Neural progenitor cell (in vitro differentiated cells): ENCODE data around the gene C5AR1.

Source experiments
- EZH2 ChIP-seq: fragments of 200-600 bp; sonication (generic); IDR thresholded peaks from 2 replicates; pipeline ENCODE4 v1.6.1; 2017; ENCODE audit warnings: antibody characterized with exemption, mild to moderate bottlenecking, moderate library complexity
- EZH2phosphoT487 ChIP-seq: fragments of 200-600 bp; sonication (generic); IDR thresholded peaks from 2 replicates; pipeline ENCODE4 v1.6.1; 2017; ENCODE audit warnings: antibody characterized with exemption
- TF ChIP-seq, protein P1 (sequence below): fragments of 200-600 bp; sonication (generic); IDR thresholded peaks from 2 replicates; pipeline ENCODE4 v1.5.1; 2017; ENCODE audit warnings: antibody characterized with exemption, mild to moderate bottlenecking

DNA sequence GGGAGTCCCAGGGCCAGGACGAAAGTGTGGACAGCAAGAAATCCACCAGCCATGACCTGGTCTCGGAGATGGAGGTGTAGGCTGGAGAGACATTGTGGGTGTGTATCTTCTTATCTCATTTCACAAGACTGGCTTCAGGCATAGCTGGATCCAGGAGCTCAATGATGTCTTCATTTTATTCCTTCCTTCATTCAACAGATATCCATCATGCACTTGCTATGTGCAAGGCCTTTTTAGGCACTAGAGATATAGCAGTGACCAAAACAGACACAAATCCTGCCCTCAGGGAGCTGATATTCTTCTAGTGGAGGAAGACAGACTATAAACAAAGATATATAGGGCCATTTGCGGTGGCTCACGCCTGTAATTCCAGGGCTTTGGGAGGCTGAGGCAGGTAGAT, 32.1 kb downstream of the C5AR1 start:
- TF ChIP-seq, protein P1, sequence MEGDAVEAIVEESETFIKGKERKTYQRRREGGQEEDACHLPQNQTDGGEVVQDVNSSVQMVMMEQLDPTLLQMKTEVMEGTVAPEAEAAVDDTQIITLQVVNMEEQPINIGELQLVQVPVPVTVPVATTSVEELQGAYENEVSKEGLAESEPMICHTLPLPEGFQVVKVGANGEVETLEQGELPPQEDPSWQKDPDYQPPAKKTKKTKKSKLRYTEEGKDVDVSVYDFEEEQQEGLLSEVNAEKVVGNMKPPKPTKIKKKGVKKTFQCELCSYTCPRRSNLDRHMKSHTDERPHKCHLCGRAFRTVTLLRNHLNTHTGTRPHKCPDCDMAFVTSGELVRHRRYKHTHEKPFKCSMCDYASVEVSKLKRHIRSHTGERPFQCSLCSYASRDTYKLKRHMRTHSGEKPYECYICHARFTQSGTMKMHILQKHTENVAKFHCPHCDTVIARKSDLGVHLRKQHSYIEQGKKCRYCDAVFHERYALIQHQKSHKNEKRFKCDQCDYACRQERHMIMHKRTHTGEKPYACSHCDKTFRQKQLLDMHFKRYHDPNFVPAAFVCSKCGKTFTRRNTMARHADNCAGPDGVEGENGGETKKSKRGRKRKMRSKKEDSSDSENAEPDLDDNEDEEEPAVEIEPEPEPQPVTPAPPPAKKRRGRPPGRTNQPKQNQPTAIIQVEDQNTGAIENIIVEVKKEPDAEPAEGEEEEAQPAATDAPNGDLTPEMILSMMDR, result no peak
- TF ChIP-seq EZH2, result no peak
- no peak for TF ChIP-seq EZH2phosphoT487
